ENCODE data around the gene LDB2. TPM values are rescaled to one million over a fixed set of nuclear protein-coding genes. Genes with fewer than 3 reads are reported as not detected.

Gene LDB2
- total RNA-seq, 4 donors from 2014 or later: 16.2 to 31.7 (median 22.4) TPM

- DNase-seq (ENCODE audit: extremely low spot score): no peak
- intact Hi-C loops (cut with DNase I): no loop called here
- Histone ChIP-seq H3K27me3 (no peaks in the 10 kb centered on the region), H3K9me3 (no peaks in the 10 kb centered on the region), H3K4me3 (no peak overlapping the region), H3K4me1 (peaks cover 0 to 11% (median 9%) of the 10 kb centered on the region in 4 donors), H3K27ac (replicated peaks in 1 of 4) (peak overlapping the region in 2 of 4 donors; percentile 3 to 32), H3K36me3 (no peaks in the 10 kb centered on the region)
- TF ChIP-seq CTCF (IDR thresholded peaks at IDR 0.05) (no peak), POLR2AphosphoS5 (IDR thresholded peaks at IDR 0.05) (peak; percentile 26 to 28)
- 49% methylated on average over 7 of the region's 7 CpGs for WGBS
Measured at GRCh38 chr4:16745009-16745635, 153.3 kb downstream of the LDB2 start.

- TF ChIP-seq POLR2AphosphoS5 (IDR thresholded peaks at IDR 0.05) (no peak), EP300 (IDR thresholded peaks at IDR 0.05) (no peak), CTCF (IDR thresholded peaks at IDR 0.05) (no peak), POLR2A (IDR thresholded peaks at IDR 0.05; ENCODE audit: low read depth) (no peak)
- H3K36me3 ChIP-seq: no peaks in the 10 kb centered on the region
Measured at GRCh38 chr4:16741287-16741686, 157.2 kb downstream of the LDB2 start.

GRCh38 chr4:16739997-16740624, 158.3 kb downstream of the LDB2 start:
- TF ChIP-seq POLR2AphosphoS5 (IDR thresholded peaks at IDR 0.05): no peak
- no peak for TF ChIP-seq POLR2A (IDR thresholded peaks at IDR 0.05; ENCODE audit: low read depth)
- no peak for TF ChIP-seq CTCF (IDR thresholded peaks at IDR 0.05)
- no peak for TF ChIP-seq EP300 (IDR thresholded peaks at IDR 0.05)
- no peak for DNase-seq (ENCODE audit: extremely low spot score)
- Histone ChIP-seq H3K4me3 (no peak overlapping the region), H3K9me3 (no peaks in the 10 kb centered on the region), H3K4me1 (peaks cover 0 to 7% (median 6%) of the 10 kb centered on the region in 4 donors), H3K27ac (replicated peaks in 1 of 4) (no peak overlapping the region), H3K36me3 (no peaks in the 10 kb centered on the region), H3K27me3 (no peaks in the 10 kb centered on the region)
- intact Hi-C loops (cut with DNase I): no loop called here
- 88% methylated on average over 8 of the region's 8 CpGs for WGBS

More at GRCh38 chr4:16741287-16741686, 157.2 kb downstream of the LDB2 start:
- H3K4me3 ChIP-seq: no peak overlapping the region
- DNase-seq (ENCODE audit: extremely low spot score): no peak
- no peak overlapping the region for H3K27ac ChIP-seq (replicated peaks in 1 of 4)
- no peaks in the 10 kb centered on the region for H3K27me3 ChIP-seq
- H3K4me1 ChIP-seq: peaks cover 0 to 11% (median 9%) of the 10 kb centered on the region in 4 donors
- 97% methylated on average over 3 of the region's 3 CpGs for WGBS
- intact Hi-C loops (cut with DNase I): no loop called here
- no peaks in the 10 kb centered on the region for H3K9me3 ChIP-seq

GRCh38 chr4:16738558-16738957, 159.9 kb downstream of the LDB2 start:
- intact Hi-C loops (cut with DNase I): no loop called here
- Histone ChIP-seq H3K27ac (replicated peaks in 1 of 4) (no peak overlapping the region), H3K27me3 (no peaks in the 10 kb centered on the region), H3K4me1 (peaks cover 0 to 10% (median 0%) of the 10 kb centered on the region in 4 donors), H3K9me3 (no peaks in the 10 kb centered on the region), H3K4me3 (no peak overlapping the region), H3K36me3 (no peaks in the 10 kb centered on the region)
- 93% methylated on average over 1 of the region's 1 CpG for WGBS
- TF ChIP-seq CTCF (IDR thresholded peaks at IDR 0.05) (no peak), EP300 (IDR thresholded peaks at IDR 0.05) (no peak), POLR2AphosphoS5 (IDR thresholded peaks at IDR 0.05) (no peak), POLR2A (IDR thresholded peaks at IDR 0.05; ENCODE audit: low read depth) (no peak)
- DNase-seq (ENCODE audit: extremely low spot score): no peak
